ENCODE results near the gene NTF4. TPM values are rescaled to one million over a fixed set of nuclear protein-coding genes. Genes with fewer than 3 reads are reported as not detected.
A peak's percentile ranks its signal among the peaks of the same experiment; 100 is the strongest.

The NTF4 gene
- total RNA-seq (2016; rRNA removed; fragmentation: Illumina TruSeq; extraction: Trizol): not detected in 2 replicates
- not detected in 2 replicates for total RNA-seq (2016; cell fraction: cytosol; rRNA removed; fragmentation: Illumina TruSeq; extraction: Trizol; ENCODE audit: low read depth)
- not detected in 2 replicates for total RNA-seq (2016; cell fraction: insoluble cytoplasmic fraction; rRNA removed; fragmentation: Illumina TruSeq; extraction: Trizol)
- total RNA-seq (2016; cell fraction: membrane; rRNA removed; fragmentation: Illumina TruSeq; extraction: Trizol): not detected in 2 replicates
- total RNA-seq (2016; cell fraction: nucleus; rRNA removed; fragmentation: Illumina TruSeq; extraction: Trizol): not detected in 2 replicates
- polyA plus RNA-seq (2011; rRNA removed): not detected in 2 replicates
- not detected in 2 replicates for polyA plus RNA-seq (2011; cell fraction: cytosol; rRNA removed)
- not detected in 2 replicates for polyA plus RNA-seq (2011; cell fraction: nucleus; rRNA removed)
- not detected in 2 replicates for polyA plus RNA-seq (2012)
- not detected in 2 replicates for polyA plus RNA-seq (2016; cell fraction: cytosol; fragmentation: Illumina TruSeq; extraction: Trizol; ENCODE audit: low read depth)
- polyA plus RNA-seq (2016; cell fraction: insoluble cytoplasmic fraction; fragmentation: Illumina TruSeq; extraction: Trizol; ENCODE audit: low read depth): not detected in 2 replicates
- not detected in 2 replicates for polyA plus RNA-seq (2016; cell fraction: membrane; fragmentation: Illumina TruSeq; extraction: Trizol; ENCODE audit: low read depth)
- not detected in 2 replicates for polyA plus RNA-seq (2016; cell fraction: nucleus; fragmentation: Illumina TruSeq; extraction: Trizol; ENCODE audit: insufficient read depth, low read depth)
- polyA minus RNA-seq (2011; rRNA and poly(A)+ RNA removed; ENCODE audit: low replicate concordance): not detected in 2 replicates
- polyA minus RNA-seq (2011; cell fraction: cytosol; rRNA and poly(A)+ RNA removed): not detected in 2 replicates
- polyA minus RNA-seq (2011; cell fraction: nucleus; rRNA and poly(A)+ RNA removed): not detected in 2 replicates
- not detected for Bru-seq, nascent RNA
- BruChase-seq, experiment 1, labeled RNA remaining after a 6-hour chase: not detected
- not detected for BruChase-seq, experiment 2, labeled RNA remaining after a 2-hour chase
- long read RNA-seq, experiment 1: 0 reads
- long read RNA-seq, experiment 2: 0 reads

DNA sequence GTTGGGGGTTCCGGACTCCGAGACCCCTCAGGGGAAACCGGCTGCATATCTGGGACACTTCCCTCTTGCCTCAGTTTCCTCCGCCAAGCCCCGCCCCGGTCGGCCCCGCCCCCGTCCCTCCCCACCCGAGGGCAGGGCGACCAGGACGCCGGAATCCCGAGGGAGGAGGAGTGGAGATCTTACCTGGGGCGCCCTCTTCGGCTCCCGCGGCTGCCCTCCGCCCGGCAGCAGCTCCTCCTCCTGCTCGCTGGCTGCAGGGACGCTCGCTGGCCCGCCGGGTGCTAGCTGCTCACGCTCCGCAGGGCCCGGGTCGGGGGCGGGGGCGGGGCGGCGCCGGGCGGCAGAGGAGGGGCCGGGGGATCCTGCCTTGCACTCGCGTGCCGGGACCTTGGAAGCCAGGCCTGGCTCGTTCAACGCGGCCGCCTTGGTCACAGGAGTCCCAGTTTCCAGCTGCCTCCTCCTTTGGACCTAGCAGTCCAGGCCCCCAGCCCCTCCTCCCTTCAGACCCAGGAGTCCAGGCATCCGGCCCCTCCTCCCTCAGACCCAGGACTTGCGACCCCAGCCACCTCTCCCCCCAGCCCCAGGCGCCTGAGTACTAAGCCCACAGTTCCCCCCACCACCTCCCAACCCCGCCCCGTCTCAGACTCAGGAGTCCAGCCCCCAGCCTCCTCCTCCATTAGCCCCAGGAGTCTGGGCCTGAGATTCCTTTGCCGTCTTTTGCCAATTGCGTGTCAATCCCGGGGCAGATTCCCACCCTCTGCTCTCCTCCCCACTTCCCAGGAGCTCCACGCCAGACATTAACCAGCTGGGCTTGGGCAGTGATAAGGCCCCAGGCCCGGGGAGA lies at the start of gene NTF4:
NTF4 (minus strand) TSS at position 51 of the 844 bp plus-strand sequence. CDS start 2,821 bp downstream, outside the sequence.
- Histone ChIP-seq H3K79me2 (ENCODE audit: insufficient read depth, low read length) (no peaks in the 10 kb centered on the region), H3K9ac (ENCODE audit: insufficient read depth, low read depth, low read length) (no peak within 1 kb of the TSS), H3K36me3 (replicated peaks in 1 of 2; ENCODE audit: control insufficient read depth in 1 of 2, insufficient read depth in 2 of 2, low read length in 2 of 2) (no peaks in the 10 kb centered on the region), H3K4me1 (ENCODE audit: insufficient read depth, low read length) (peaks cover 8% of the 10 kb centered on the region; the same call in 1 of the 2 replicates), H3K27ac (ENCODE audit: extremely low read length, insufficient read depth, low read length) (no peak within 1 kb of the TSS), H3K9me3 (ENCODE audit: low read length) (no peaks in the 10 kb centered on the region), H2AFZ (ENCODE audit: low read length) (no peak within 1 kb of the TSS), H3K4me2 (ENCODE audit: low read depth, low read length) (peak within 1 kb of the TSS; percentile 39; the same call in 1 of the 2 replicates), H3K27me3 (ENCODE audit: control insufficient read depth in 1 of 2, insufficient read depth in 2 of 2, low read length in 2 of 2) (peaks cover 1 to 44% of the 10 kb centered on the region in 2 experiments; a peak in 4 of 5 replicates), H4K20me1 (ENCODE audit: insufficient read depth, low read length) (no peaks in the 10 kb centered on the region), H3K4me3 (replicated peaks in 1 of 3; ENCODE audit: insufficient read depth in 1 of 3, low read depth in 2 of 3, low read length in 3 of 3) (peak within 1 kb of the TSS in 2 of 3 experiments; percentile 21 to 46; a peak in 2 of 6 replicates)
- intact Hi-C loops (cut with micrococcal nuclease; ENCODE audit: unreplicated experiment): no loop called here
- POLR2A ChIA-PET: interaction anchor here (0.5 to 1.0 kb wide), 2 partner anchors 8 to 159 kb away, joined by 3 to 5 read pairs; no protein-coding TSS in a partner anchor
- 17% methylated on average over 10 of the region's 53 CpGs for WGBS (ENCODE audit: low lambda C conversion rate)
- ATAC-seq (peak; percentile 83), FAIRE-seq (no peak), DNase-seq (ENCODE audit: low spot score) (peak; percentile 20)
- CTCF ChIA-PET (ENCODE audit: low intra/inter-chr PET ratio, low total read pairs): no interaction called here
- BruUV-seq (replicated peaks): no TSS peak
- in situ Hi-C loops (cut with HindIII; ENCODE audit: extremely low pct_ligation_motif_present, low pct_unique_long_range_greater_than_20kb): no loop called here
- TF ChIP-seq, protein P1, sequence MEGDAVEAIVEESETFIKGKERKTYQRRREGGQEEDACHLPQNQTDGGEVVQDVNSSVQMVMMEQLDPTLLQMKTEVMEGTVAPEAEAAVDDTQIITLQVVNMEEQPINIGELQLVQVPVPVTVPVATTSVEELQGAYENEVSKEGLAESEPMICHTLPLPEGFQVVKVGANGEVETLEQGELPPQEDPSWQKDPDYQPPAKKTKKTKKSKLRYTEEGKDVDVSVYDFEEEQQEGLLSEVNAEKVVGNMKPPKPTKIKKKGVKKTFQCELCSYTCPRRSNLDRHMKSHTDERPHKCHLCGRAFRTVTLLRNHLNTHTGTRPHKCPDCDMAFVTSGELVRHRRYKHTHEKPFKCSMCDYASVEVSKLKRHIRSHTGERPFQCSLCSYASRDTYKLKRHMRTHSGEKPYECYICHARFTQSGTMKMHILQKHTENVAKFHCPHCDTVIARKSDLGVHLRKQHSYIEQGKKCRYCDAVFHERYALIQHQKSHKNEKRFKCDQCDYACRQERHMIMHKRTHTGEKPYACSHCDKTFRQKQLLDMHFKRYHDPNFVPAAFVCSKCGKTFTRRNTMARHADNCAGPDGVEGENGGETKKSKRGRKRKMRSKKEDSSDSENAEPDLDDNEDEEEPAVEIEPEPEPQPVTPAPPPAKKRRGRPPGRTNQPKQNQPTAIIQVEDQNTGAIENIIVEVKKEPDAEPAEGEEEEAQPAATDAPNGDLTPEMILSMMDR (CRISPR knock-in tag; IDR thresholded peaks at IDR 0.05): peak; percentile 28; the same call in 1 of the 2 replicates
- no peak for TF ChIP-seq ZNF530 (CRISPR knock-in tag; IDR thresholded peaks at IDR 0.05; ENCODE audit: low read depth)
- TF ChIP-seq, protein P2, sequence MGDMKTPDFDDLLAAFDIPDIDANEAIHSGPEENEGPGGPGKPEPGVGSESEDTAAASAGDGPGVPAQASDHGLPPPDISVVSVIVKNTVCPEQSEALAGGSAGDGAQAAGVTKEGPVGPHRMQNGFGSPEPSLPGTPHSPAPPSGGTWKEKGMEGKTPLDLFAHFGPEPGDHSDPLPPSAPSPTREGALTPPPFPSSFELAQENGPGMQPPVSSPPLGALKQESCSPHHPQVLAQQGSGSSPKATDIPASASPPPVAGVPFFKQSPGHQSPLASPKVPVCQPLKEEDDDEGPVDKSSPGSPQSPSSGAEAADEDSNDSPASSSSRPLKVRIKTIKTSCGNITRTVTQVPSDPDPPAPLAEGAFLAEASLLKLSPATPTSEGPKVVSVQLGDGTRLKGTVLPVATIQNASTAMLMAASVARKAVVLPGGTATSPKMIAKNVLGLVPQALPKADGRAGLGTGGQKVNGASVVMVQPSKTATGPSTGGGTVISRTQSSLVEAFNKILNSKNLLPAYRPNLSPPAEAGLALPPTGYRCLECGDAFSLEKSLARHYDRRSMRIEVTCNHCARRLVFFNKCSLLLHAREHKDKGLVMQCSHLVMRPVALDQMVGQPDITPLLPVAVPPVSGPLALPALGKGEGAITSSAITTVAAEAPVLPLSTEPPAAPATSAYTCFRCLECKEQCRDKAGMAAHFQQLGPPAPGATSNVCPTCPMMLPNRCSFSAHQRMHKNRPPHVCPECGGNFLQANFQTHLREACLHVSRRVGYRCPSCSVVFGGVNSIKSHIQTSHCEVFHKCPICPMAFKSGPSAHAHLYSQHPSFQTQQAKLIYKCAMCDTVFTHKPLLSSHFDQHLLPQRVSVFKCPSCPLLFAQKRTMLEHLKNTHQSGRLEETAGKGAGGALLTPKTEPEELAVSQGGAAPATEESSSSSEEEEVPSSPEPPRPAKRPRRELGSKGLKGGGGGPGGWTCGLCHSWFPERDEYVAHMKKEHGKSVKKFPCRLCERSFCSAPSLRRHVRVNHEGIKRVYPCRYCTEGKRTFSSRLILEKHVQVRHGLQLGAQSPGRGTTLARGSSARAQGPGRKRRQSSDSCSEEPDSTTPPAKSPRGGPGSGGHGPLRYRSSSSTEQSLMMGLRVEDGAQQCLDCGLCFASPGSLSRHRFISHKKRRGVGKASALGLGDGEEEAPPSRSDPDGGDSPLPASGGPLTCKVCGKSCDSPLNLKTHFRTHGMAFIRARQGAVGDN (CRISPR knock-in tag; IDR thresholded peaks at IDR 0.05): no peak
- no peak for TF ChIP-seq ZFP1 (CRISPR knock-in tag; IDR thresholded peaks at IDR 0.05)
- TF ChIP-seq PCBP1 (IDR thresholded peaks at IDR 0.05; ENCODE audit: borderline replicate concordance, low read depth, low read length): no peak
- no peak for TF ChIP-seq KLF13 (CRISPR knock-in tag; IDR thresholded peaks at IDR 0.05)
- TF ChIP-seq ZSCAN22 (CRISPR knock-in tag; IDR thresholded peaks at IDR 0.05): 0 out of 2 replicates have a peak, but pooled peaks have one; percentile 5
- TF ChIP-seq FOXC1 (CRISPR knock-in tag; IDR thresholded peaks at IDR 0.05; ENCODE audit: borderline replicate concordance): no peak
- peak; percentile 51; the same call in 1 of the 2 replicates for TF ChIP-seq UBTF (CRISPR knock-in tag; IDR thresholded peaks at IDR 0.05)

Measured in HepG2 (cell line).